ENCODE data around the gene SERGEF. TPM values are rescaled to one million over a fixed set of nuclear protein-coding genes. Genes with fewer than 3 reads are reported as not detected.

The SERGEF gene
- total and polyA plus RNA-seq, 10 of the 15 experiments (the other 5 are each of a cell fraction or from before 2014, with no cell fraction given) = 14.6 to 27.8 (median 22.4) TPM

DNA sequence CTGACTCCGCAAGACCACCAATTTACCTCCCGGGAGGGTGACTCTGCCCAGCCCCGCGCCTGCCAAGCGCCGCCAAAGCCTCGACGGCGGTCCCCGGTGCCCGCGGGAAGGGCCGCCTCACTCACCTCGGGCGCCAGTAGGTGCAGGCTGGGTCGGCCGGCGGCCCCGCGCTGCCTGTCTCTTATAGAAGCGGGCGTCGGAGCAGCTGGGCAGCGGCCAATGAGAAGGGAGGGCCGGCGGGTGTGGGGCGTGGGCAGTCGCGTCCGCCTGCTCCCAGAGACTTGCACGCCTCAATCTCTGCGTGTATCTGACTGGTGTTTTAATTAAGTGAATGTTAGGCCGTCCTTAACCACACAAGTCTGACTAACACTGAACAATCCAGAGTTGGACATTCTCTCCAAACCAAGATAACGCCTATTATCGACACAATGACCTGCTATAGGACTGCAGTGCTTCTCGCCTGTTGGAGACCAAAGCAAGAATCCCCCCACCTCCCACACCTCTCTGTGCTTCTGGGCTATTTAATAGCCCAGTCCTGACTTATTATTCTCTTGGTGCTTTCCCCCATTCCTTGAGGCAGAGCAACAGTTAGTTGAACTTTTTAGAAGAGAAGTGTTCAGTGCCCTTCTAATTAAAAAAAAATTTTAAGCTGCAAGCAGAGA, 33.4 kb upstream of the SERGEF start, which contains the start of gene TPH1 (continued):
- TF ChIP-seq, protein P1, sequence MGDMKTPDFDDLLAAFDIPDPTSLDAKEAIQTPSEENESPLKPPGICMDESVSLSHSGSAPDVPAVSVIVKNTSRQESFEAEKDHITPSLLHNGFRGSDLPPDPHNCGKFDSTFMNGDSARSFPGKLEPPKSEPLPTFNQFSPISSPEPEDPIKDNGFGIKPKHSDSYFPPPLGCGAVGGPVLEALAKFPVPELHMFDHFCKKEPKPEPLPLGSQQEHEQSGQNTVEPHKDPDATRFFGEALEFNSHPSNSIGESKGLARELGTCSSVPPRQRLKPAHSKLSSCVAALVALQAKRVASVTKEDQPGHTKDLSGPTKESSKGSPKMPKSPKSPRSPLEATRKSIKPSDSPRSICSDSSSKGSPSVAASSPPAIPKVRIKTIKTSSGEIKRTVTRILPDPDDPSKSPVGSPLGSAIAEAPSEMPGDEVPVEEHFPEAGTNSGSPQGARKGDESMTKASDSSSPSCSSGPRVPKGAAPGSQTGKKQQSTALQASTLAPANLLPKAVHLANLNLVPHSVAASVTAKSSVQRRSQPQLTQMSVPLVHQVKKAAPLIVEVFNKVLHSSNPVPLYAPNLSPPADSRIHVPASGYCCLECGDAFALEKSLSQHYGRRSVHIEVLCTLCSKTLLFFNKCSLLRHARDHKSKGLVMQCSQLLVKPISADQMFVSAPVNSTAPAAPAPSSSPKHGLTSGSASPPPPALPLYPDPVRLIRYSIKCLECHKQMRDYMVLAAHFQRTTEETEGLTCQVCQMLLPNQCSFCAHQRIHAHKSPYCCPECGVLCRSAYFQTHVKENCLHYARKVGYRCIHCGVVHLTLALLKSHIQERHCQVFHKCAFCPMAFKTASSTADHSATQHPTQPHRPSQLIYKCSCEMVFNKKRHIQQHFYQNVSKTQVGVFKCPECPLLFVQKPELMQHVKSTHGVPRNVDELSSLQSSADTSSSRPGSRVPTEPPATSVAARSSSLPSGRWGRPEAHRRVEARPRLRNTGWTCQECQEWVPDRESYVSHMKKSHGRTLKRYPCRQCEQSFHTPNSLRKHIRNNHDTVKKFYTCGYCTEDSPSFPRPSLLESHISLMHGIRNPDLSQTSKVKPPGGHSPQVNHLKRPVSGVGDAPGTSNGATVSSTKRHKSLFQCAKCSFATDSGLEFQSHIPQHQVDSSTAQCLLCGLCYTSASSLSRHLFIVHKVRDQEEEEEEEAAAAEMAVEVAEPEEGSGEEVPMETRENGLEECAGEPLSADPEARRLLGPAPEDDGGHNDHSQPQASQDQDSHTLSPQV (IDR thresholded peaks at IDR 0.05) = no peak
- TF ChIP-seq CBFB (IDR thresholded peaks at IDR 0.05; ENCODE audit: low read depth) = no peak
- no peak for TF ChIP-seq CHD2 (IDR thresholded peaks at IDR 0.05; ENCODE audit: borderline replicate concordance, low read depth, low read length)
- TF ChIP-seq, protein P2, sequence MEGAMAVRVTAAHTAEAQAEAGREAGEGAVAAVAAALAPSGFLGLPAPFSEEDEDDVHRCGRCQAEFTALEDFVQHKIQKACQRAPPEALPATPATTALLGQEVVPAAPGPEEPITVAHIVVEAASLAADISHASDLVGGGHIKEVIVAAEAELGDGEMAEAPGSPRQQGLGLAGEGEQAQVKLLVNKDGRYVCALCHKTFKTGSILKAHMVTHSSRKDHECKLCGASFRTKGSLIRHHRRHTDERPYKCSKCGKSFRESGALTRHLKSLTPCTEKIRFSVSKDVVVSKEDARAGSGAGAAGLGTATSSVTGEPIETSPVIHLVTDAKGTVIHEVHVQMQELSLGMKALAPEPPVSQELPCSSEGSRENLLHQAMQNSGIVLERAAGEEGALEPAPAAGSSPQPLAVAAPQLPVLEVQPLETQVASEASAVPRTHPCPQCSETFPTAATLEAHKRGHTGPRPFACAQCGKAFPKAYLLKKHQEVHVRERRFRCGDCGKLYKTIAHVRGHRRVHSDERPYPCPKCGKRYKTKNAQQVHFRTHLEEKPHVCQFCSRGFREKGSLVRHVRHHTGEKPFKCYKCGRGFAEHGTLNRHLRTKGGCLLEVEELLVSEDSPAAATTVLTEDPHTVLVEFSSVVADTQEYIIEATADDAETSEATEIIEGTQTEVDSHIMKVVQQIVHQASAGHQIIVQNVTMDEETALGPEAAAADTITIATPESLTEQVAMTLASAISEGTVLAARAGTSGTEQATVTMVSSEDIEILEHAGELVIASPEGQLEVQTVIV (IDR thresholded peaks at IDR 0.05; ENCODE audit: borderline replicate concordance, partially characterized antibody) = no peak
- no peak for TF ChIP-seq PML (IDR thresholded peaks at IDR 0.05; ENCODE audit: low read length)

DNA sequence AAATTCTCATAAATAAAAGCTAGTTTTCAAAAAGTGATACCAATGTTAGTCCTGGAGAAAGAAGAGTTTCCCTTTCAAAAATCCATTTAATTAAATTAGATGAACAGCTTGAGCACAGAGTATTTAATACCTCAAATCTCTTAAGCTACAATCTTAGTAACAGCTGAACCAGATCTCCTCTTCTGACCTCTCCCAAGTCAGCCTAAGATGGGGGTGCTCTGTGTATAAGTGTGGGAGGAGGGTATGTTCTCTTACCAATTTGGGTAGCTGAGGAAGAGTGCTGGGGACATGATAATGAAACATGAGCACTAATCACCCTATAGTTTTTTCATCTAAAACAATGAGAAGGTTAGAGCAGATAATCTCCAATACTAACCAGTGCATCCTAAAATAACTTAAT, 23.6 kb upstream of the SERGEF start:
- H3K4me1 ChIP-seq (ENCODE audit: control insufficient read depth, insufficient read depth, low read length) = no peaks in the 10 kb centered on the region
- intact Hi-C loops (cut with micrococcal nuclease; ENCODE audit: unreplicated experiment) = no loop called here
- H3K4me3 ChIP-seq = no peak overlapping the region
- ATAC-seq (no peak), DNase-seq (ENCODE audit: low read depth, low spot score) (no peak), FAIRE-seq (no peak)
- H3K4me2 ChIP-seq (ENCODE audit: control insufficient read depth, insufficient read depth) = no peak overlapping the region
- H3K27me3 ChIP-seq (replicated peaks in 1 of 2; ENCODE audit: control insufficient read depth in 2 of 2, insufficient read depth in 2 of 2, low read length in 1 of 2) = no peaks in the 10 kb centered on the region; a peak in 1 of 4 replicates
- no peaks in the 10 kb centered on the region for H3K9me3 ChIP-seq (replicated peaks; ENCODE audit: control insufficient read depth, insufficient read depth, low read length)
- RAD21 ChIA-PET (ENCODE audit: unreplicated experiment) = no interaction called here
- H3K27ac ChIP-seq (ENCODE audit: control insufficient read depth, insufficient read depth) = no peak overlapping the region
- H3K79me2 ChIP-seq (ENCODE audit: control insufficient read depth, insufficient read depth, low read length) = no peaks in the 10 kb centered on the region
- CTCF ChIA-PET = interaction anchor here (0.6 kb wide), 1 partner anchor 200 kb away, joined by 3 read pairs; no protein-coding TSS in a partner anchor
- no TSS peak for BruUV-seq (replicated peaks)
- H3K9ac ChIP-seq (ENCODE audit: control insufficient read depth, insufficient read depth, low read length) = no peak overlapping the region
- POLR2A ChIA-PET = no interaction called here
- H2AFZ ChIP-seq (ENCODE audit: control insufficient read depth, low read depth, low read length) = no peak overlapping the region
- no peaks in the 10 kb centered on the region for H4K20me1 ChIP-seq (ENCODE audit: control insufficient read depth, insufficient read depth)
- in situ Hi-C loops (cut with MboI) = no loop called here
- SMC1A ChIA-PET (ENCODE audit: uncharacterized antibody, unreplicated experiment) = interaction anchor here (1.6 kb wide), 1 partner anchor 48 kb away, joined by 3 read pairs; no protein-coding TSS in a partner anchor
- no peaks in the 10 kb centered on the region for H3K36me3 ChIP-seq (ENCODE audit: control insufficient read depth in 2 of 2, insufficient read depth in 2 of 2, low read length in 1 of 2)
- TF ChIP-seq SMAD1 (IDR thresholded peaks at IDR 0.05; ENCODE audit: low read depth, partially characterized antibody) (no peak), BACH1 (IDR thresholded peaks at IDR 0.05; ENCODE audit: borderline replicate concordance) (no peak), NR2F1 (conservative IDR thresholded peaks at IDR 0.05) (no peak), WRNIP1 (IDR thresholded peaks at IDR 0.05; ENCODE audit: borderline replicate concordance, low read depth, low read length) (no peak)
- TF ChIP-seq, protein P3, sequence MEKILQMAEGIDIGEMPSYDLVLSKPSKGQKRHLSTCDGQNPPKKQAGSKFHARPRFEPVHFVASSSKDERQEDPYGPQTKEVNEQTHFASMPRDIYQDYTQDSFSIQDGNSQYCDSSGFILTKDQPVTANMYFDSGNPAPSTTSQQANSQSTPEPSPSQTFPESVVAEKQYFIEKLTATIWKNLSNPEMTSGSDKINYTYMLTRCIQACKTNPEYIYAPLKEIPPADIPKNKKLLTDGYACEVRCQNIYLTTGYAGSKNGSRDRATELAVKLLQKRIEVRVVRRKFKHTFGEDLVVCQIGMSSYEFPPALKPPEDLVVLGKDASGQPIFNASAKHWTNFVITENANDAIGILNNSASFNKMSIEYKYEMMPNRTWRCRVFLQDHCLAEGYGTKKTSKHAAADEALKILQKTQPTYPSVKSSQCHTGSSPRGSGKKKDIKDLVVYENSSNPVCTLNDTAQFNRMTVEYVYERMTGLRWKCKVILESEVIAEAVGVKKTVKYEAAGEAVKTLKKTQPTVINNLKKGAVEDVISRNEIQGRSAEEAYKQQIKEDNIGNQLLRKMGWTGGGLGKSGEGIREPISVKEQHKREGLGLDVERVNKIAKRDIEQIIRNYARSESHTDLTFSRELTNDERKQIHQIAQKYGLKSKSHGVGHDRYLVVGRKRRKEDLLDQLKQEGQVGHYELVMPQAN (conservative IDR thresholded peaks at IDR 0.05) = no peak
